Panc1 (cell line): ENCODE results near the gene PILRA. TPM values are rescaled to one million over a fixed set of nuclear protein-coding genes. Genes with fewer than 3 reads are reported as not detected.

Experiments
- ATAC-seq: fragments of 200-7000 bp; cut with Tn5 transposase; 2 replicates; pipeline ENCODE4 v1.9.1; 2020; ENCODE audit warnings: mild to moderate bottlenecking, moderate library complexity
- BruUV-seq: library from RNA; stranded (reverse); fragments of 400-500 nt; replicated peaks from 2 replicates; lab custom pipeline; 2021; lab: Mats Ljungman, UMichigan
- CTCF ChIA-PET: fragments of 300-600 bp; sonication (Branson Sonifier 250); formaldehyde crosslinking; loops from one replicate; lab custom pipeline; 2022; ENCODE audit warnings: antibody characterized with exemption; lab: Charles Lee
- POLR2A ChIA-PET: fragments of 300-600 bp; sonication (Branson Sonifier 250); formaldehyde crosslinking; loops from one replicate; lab custom pipeline; 2022; ENCODE audit warnings: antibody characterized with exemption; lab: Charles Lee
- DNase-seq: peaks from one replicate; pipeline ENCODE4 v3.0.0-alpha.2; 2010; ENCODE audit warnings: low read depth, low spot score
- H3K27ac ChIP-seq: 2 replicates; pipeline ENCODE4 v1.5.1; 2011; ENCODE audit warnings: mild to moderate bottlenecking, low read length, inconsistent platforms
- H3K27me3 ChIP-seq: fragments of 200-500 bp; sonication (Bioruptor generic); 2 replicates; pipeline ENCODE4 v1.6.0; 2014; ENCODE audit warnings: low read length, inconsistent platforms; ENCODE audit not compliant: control insufficient read depth, insufficient read depth
- H3K36me3 ChIP-seq: fragments of 200-500 bp; sonication (Bioruptor generic); 2 replicates; pipeline ENCODE4 v1.5.1; 2014; ENCODE audit warnings: inconsistent platforms, mild to moderate bottlenecking, low read length, moderate library complexity; ENCODE audit not compliant: control insufficient read depth, insufficient read depth
- H3K4me1 ChIP-seq: 2 replicates; pipeline ENCODE4 v1.5.1; 2011; ENCODE audit warnings: inconsistent platforms, mild to moderate bottlenecking, low read length, moderate library complexity; ENCODE audit not compliant: control insufficient read depth, insufficient read depth
- H3K4me3 ChIP-seq, 2 experiments: 2 replicates each; pipeline ENCODE4 v1.5.1; 2011 to 2012; ENCODE audit warnings: low read depth in 2 of 2, low read length in 2 of 2, mild to moderate bottlenecking in 2 of 2, inconsistent platforms in 1 of 2, moderate library complexity in 1 of 2
- H3K9me3 ChIP-seq: fragments of 200-500 bp; sonication (Bioruptor generic); 2 replicates; pipeline ENCODE4 v1.5.1; 2014; ENCODE audit warnings: low read depth, mild to moderate bottlenecking, inconsistent platforms, low read length, moderate library complexity; ENCODE audit not compliant: control insufficient read depth, insufficient read depth
- CTCF ChIP-seq: fragments of 450-650 bp; IDR thresholded peaks from 2 replicates; pipeline ENCODE4 v1.5.1; 2017; ENCODE audit warnings: mild to moderate bottlenecking
- POLR2AphosphoS5 ChIP-seq: IDR thresholded peaks from 2 replicates; pipeline ENCODE4 v1.6.1; 2012; ENCODE audit warnings: mild to moderate bottlenecking, low read depth, low read length, moderate library complexity
- REST ChIP-seq, 2 experiments: IDR thresholded peaks; 2 replicates each; pipeline ENCODE4 v1.6.1; 2011 to 2012; ENCODE audit warnings: low read depth in 2 of 2, control low read depth in 1 of 2, low read length in 1 of 2, mild to moderate bottlenecking in 1 of 2, moderate library complexity in 1 of 2; ENCODE audit not compliant: insufficient read depth in 1 of 2
- SIN3A ChIP-seq: IDR thresholded peaks from 2 replicates; pipeline ENCODE4 v1.6.1; 2012; ENCODE audit warnings: low read depth, mild to moderate bottlenecking, low read length, moderate library complexity, borderline replicate concordance; ENCODE audit not compliant: insufficient read depth
- TCF7L2 ChIP-seq: IDR thresholded peaks from 2 replicates; pipeline ENCODE4 v1.6.1; 2011; ENCODE audit warnings: mild to moderate bottlenecking, low read depth, low read length, inconsistent platforms
- in situ Hi-C: cut with HindIII; loops from 2 replicates; pipeline ENCODE4 v1.10.0; 2016; ENCODE audit warnings: low sequenced_read_pairs, low pct_unique_long_range_greater_than_20kb
- intact Hi-C: fragments of 100-400 bp; cut with micrococcal nuclease; formaldehyde crosslinking; loops from one replicate; pipeline ENCODE4 v1.10.0; 2022; ENCODE audit not compliant: unreplicated experiment
- total RNA-seq: library from RNA; stranded (reverse); gene quantifications from one replicate; pipeline ENCODE4 v1.2.1, GENCODE V29; 2021; ENCODE audit not compliant: unreplicated experiment

Gene PILRA
- total RNA-seq, 1 experiment from 2014 or later, result 4.8 TPM

GRCh38 chr7:100357131-100357561, 16.1 kb upstream of the PILRA start:
- no TSS peak for BruUV-seq
- ATAC-seq (0 out of 2 replicates have a peak, but pooled peaks have one; percentile 8), DNase-seq (no peak)
- no peaks in the 10 kb centered on the region for H3K9me3 ChIP-seq
- peaks cover 10% of the 10 kb centered on the region for H3K36me3 ChIP-seq
- CTCF ChIA-PET, result no interaction called here
- no peak overlapping the region for H3K27ac ChIP-seq
- intact Hi-C loops (no loop called here), in situ Hi-C loops (no loop called here)
- H3K4me3 ChIP-seq, result no peak overlapping the region
- POLR2A ChIA-PET, result no interaction called here
- H3K27me3 ChIP-seq, result no peaks in the 10 kb centered on the region
- no peaks in the 10 kb centered on the region for H3K4me1 ChIP-seq
- TF ChIP-seq SIN3A (no peak), POLR2AphosphoS5 (no peak), CTCF (no peak), REST (IDR thresholded peaks at IDR 0.05; ENCODE audit: insufficient read depth in 1 of 2, low read depth in 2 of 2, low read length in 1 of 2) (no peak), TCF7L2 (no peak)

GRCh38 chr7:100358027-100358856, 15.0 kb upstream of the PILRA start, which contains the start of gene PILRB:
TSS of gene PILRB (plus strand) at chr7:100358117. CDS start at chr7:100358303, 186 bp downstream.
- TF ChIP-seq REST (IDR thresholded peaks at IDR 0.05; ENCODE audit: insufficient read depth in 1 of 2, low read depth in 2 of 2, low read length in 1 of 2), result no peak
- no peak for ATAC-seq
- ChIA-PET POLR2A (no interaction called here), CTCF (interaction anchor here (0.9 kb wide), 1 partner anchor 49 kb away, joined by 3 read pairs; no protein-coding TSS in a partner anchor)
- no peaks in the 10 kb centered on the region for H3K4me1 ChIP-seq
- in situ Hi-C loops (no loop called here), intact Hi-C loops (no loop called here)
- no peak within 1 kb of the TSS for H3K27ac ChIP-seq
- H3K27me3 ChIP-seq, result no peaks in the 10 kb centered on the region
- no peaks in the 10 kb centered on the region for H3K9me3 ChIP-seq
- peaks cover 11% of the 10 kb centered on the region for H3K36me3 ChIP-seq
- no peak within 1 kb of the TSS for H3K4me3 ChIP-seq
- no peak for DNase-seq
- BruUV-seq, result TSS peak; percentile 26
